T-helper 2 cell treated with Interferon-gamma antibody and Interleukin-4, amounts not matched to agents 5 μg/mL and 100 μg/mL, for 36 hours (primary cell): ENCODE results near the gene ATP2B1.

Source experiments
- DNase-seq: peaks from one replicate; pipeline ENCODE4 v3.0.0; 2021; ENCODE audit warnings: low spot score
- H3K27ac Mint-ChIP-seq: one replicate; pipeline ENCODE4 v1.8.0; 2021; ENCODE audit warnings: mild to moderate bottlenecking, mixed read lengths
- H3K27me3 Mint-ChIP-seq: one replicate; pipeline ENCODE4 v1.8.0; 2021; ENCODE audit warnings: low read depth, mixed read lengths
- H3K36me3 Mint-ChIP-seq: one replicate; pipeline ENCODE4 v1.8.0; 2021; ENCODE audit warnings: low read depth, mixed read lengths
- H3K4me1 Mint-ChIP-seq: one replicate; pipeline ENCODE4 v1.8.0; 2021; ENCODE audit warnings: low read depth, mixed read lengths
- H3K4me3 Mint-ChIP-seq: one replicate; pipeline ENCODE4 v1.8.0; 2022; ENCODE audit warnings: mild to moderate bottlenecking, moderate library complexity, mixed read lengths
- H3K9me3 Mint-ChIP-seq: one replicate; pipeline ENCODE4 v1.8.0; 2021; ENCODE audit warnings: mixed read lengths

Gene ATP2B1

GRCh38 chr12:89671469-89671868, 37.2 kb downstream of the ATP2B1 start:
- Mint-ChIP-seq H3K4me1 (peaks cover 20% of the 10 kb centered on the region), H3K36me3 (no peaks in the 10 kb centered on the region), H3K9me3 (no peaks in the 10 kb centered on the region), H3K27me3 (no peaks in the 10 kb centered on the region), H3K4me3 (no peak overlapping the region), H3K27ac (no peak overlapping the region)
- no peak for DNase-seq

- H3K4me1 Mint-ChIP-seq: peaks cover 22% of the 10 kb centered on the region
- H3K27me3 Mint-ChIP-seq: no peaks in the 10 kb centered on the region
- H3K4me3 Mint-ChIP-seq: no peak overlapping the region
- no peak overlapping the region for H3K27ac Mint-ChIP-seq
- H3K9me3 Mint-ChIP-seq: no peaks in the 10 kb centered on the region
- no peaks in the 10 kb centered on the region for H3K36me3 Mint-ChIP-seq
- DNase-seq: no peak
These were observed 39.4 kb downstream of the ATP2B1 start for GRCh38 chr12:89669197-89669596.

- H3K4me1 Mint-ChIP-seq: peaks cover 19% of the 10 kb centered on the region
- no peaks in the 10 kb centered on the region for H3K9me3 Mint-ChIP-seq
- H3K4me3 Mint-ChIP-seq: no peak overlapping the region
- no peaks in the 10 kb centered on the region for H3K27me3 Mint-ChIP-seq
- no peaks in the 10 kb centered on the region for H3K36me3 Mint-ChIP-seq
- no peak overlapping the region for H3K27ac Mint-ChIP-seq
- no peak for DNase-seq
These were observed 43.1 kb downstream of the ATP2B1 start for GRCh38 chr12:89665556-89665955.

- H3K27me3 Mint-ChIP-seq: no peaks in the 10 kb centered on the region
- no peak for DNase-seq
- no peak overlapping the region for H3K27ac Mint-ChIP-seq
- no peak overlapping the region for H3K4me3 Mint-ChIP-seq
- no peaks in the 10 kb centered on the region for H3K36me3 Mint-ChIP-seq
- peaks cover 19% of the 10 kb centered on the region for H3K4me1 Mint-ChIP-seq
- no peaks in the 10 kb centered on the region for H3K9me3 Mint-ChIP-seq
These were observed 44.2 kb downstream of the ATP2B1 start for GRCh38 chr12:89664441-89664840.

DNA sequence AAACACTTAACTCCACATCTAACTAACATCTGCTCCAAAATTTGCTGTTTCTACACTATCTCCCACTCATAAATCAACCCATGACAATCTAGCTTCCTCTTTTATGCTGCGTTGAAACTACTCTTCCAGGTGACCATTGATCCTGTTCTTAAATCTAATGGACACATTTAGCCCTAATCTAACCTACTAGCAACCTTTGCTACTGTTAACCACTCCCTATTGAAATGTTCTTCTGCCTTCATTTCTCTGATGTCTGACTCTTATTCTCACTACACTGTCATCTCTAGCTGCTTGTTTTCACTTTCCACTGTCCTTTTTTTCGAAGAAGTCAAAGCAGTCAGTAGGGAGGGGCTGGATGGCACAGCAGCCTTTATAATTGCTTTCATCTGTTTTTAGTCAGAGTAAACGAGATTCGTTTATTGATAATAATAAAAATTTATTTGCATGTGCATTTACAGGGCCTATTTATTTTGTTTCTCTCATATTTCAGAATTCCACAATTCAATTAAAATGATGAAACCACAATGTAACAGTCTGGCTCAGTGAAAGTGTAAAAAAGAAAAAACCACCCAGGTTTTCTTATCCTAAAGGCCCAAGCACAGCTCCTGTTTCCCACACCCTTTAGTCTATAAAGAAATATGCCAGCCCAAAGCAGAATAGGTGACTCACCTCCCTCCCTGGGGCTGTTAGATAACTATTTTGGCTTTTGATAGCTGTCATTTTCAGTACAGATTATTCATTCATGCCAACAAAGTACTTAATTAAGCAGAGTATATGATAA, 44.9 kb downstream of the ATP2B1 start:
- Mint-ChIP-seq H3K27ac (peak overlapping the region; percentile 3), H3K4me1 (peaks cover 19% of the 10 kb centered on the region), H3K9me3 (no peaks in the 10 kb centered on the region), H3K27me3 (no peaks in the 10 kb centered on the region), H3K4me3 (peak overlapping the region; percentile 9), H3K36me3 (no peaks in the 10 kb centered on the region)
- no peak for DNase-seq

- Mint-ChIP-seq H3K27me3 (no peaks in the 10 kb centered on the region), H3K9me3 (no peaks in the 10 kb centered on the region), H3K36me3 (no peaks in the 10 kb centered on the region), H3K4me1 (peaks cover 19% of the 10 kb centered on the region), H3K27ac (no peak overlapping the region), H3K4me3 (no peak overlapping the region)
- no peak for DNase-seq
These were observed 46.0 kb downstream of the ATP2B1 start for GRCh38 chr12:89662623-89663022.

GRCh38 chr12:89661706-89662330, 46.8 kb downstream of the ATP2B1 start:
- no peaks in the 10 kb centered on the region for H3K36me3 Mint-ChIP-seq
- no peaks in the 10 kb centered on the region for H3K9me3 Mint-ChIP-seq
- no peak overlapping the region for H3K27ac Mint-ChIP-seq
- peaks cover 19% of the 10 kb centered on the region for H3K4me1 Mint-ChIP-seq
- H3K4me3 Mint-ChIP-seq: no peak overlapping the region
- H3K27me3 Mint-ChIP-seq: no peaks in the 10 kb centered on the region
- no peak for DNase-seq

GRCh38 chr12:89657739-89658138, 50.9 kb downstream of the ATP2B1 start:
- H3K27ac Mint-ChIP-seq: no peak overlapping the region
- H3K4me3 Mint-ChIP-seq: no peak overlapping the region
- H3K36me3 Mint-ChIP-seq: peaks cover 6% of the 10 kb centered on the region
- DNase-seq: no peak
- H3K4me1 Mint-ChIP-seq: peaks cover 9% of the 10 kb centered on the region
- H3K27me3 Mint-ChIP-seq: no peaks in the 10 kb centered on the region
- H3K9me3 Mint-ChIP-seq: no peaks in the 10 kb centered on the region

GRCh38 chr12:89657066-89657465, 51.6 kb downstream of the ATP2B1 start:
- Mint-ChIP-seq H3K9me3 (no peaks in the 10 kb centered on the region), H3K4me1 (peaks cover 7% of the 10 kb centered on the region), H3K4me3 (no peak overlapping the region), H3K36me3 (peaks cover 8% of the 10 kb centered on the region), H3K27me3 (no peaks in the 10 kb centered on the region), H3K27ac (no peak overlapping the region)
- DNase-seq: no peak

- Mint-ChIP-seq H3K4me3 (no peak overlapping the region), H3K36me3 (peaks cover 15% of the 10 kb centered on the region), H3K27ac (no peak overlapping the region), H3K4me1 (no peaks in the 10 kb centered on the region), H3K9me3 (no peaks in the 10 kb centered on the region), H3K27me3 (no peaks in the 10 kb centered on the region)
- DNase-seq: no peak
These were observed 52.8 kb downstream of the ATP2B1 start for GRCh38 chr12:89655841-89656240.

GRCh38 chr12:89651192-89651591, 57.4 kb downstream of the ATP2B1 start:
- peaks cover 24% of the 10 kb centered on the region for H3K36me3 Mint-ChIP-seq
- no peak for DNase-seq
- no peaks in the 10 kb centered on the region for H3K9me3 Mint-ChIP-seq
- no peaks in the 10 kb centered on the region for H3K4me1 Mint-ChIP-seq
- no peak overlapping the region for H3K27ac Mint-ChIP-seq
- no peak overlapping the region for H3K4me3 Mint-ChIP-seq
- no peaks in the 10 kb centered on the region for H3K27me3 Mint-ChIP-seq

GRCh38 chr12:89650239-89650638, 58.4 kb downstream of the ATP2B1 start:
- no peak for DNase-seq
- Mint-ChIP-seq H3K4me3 (no peak overlapping the region), H3K4me1 (no peaks in the 10 kb centered on the region), H3K36me3 (peaks cover 22% of the 10 kb centered on the region), H3K27me3 (no peaks in the 10 kb centered on the region), H3K9me3 (no peaks in the 10 kb centered on the region), H3K27ac (no peak overlapping the region)

DNA sequence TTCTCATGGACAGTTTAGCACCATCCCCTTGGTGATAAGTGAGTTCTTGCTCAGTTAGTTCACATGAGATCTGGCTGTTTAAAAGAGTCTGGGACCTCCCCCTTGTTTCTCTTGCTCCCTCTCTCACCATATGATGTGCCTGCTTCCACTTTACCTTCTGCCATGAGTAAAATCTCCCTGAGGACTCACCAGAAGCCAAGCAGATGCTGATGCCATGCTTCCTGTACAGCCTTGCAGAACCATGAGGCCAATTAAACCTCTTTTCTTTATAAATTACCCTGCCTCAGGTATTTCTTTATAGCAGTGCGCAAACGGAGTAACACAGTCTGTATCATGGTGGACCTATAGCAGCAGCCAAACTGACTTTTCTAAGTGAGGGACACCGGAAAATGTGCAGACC, 58.8 kb downstream of the ATP2B1 start:
- no peak overlapping the region for H3K27ac Mint-ChIP-seq
- no peak overlapping the region for H3K4me3 Mint-ChIP-seq
- peaks cover 20% of the 10 kb centered on the region for H3K36me3 Mint-ChIP-seq
- no peaks in the 10 kb centered on the region for H3K9me3 Mint-ChIP-seq
- H3K27me3 Mint-ChIP-seq: no peaks in the 10 kb centered on the region
- H3K4me1 Mint-ChIP-seq: no peaks in the 10 kb centered on the region
- DNase-seq: no peak

GRCh38 chr12:89649139-89649538, 59.5 kb downstream of the ATP2B1 start:
- Mint-ChIP-seq H3K4me1 (no peaks in the 10 kb centered on the region), H3K36me3 (peaks cover 20% of the 10 kb centered on the region)

More at GRCh38 chr12:89649139-89649538, 59.5 kb downstream of the ATP2B1 start:
- Mint-ChIP-seq H3K4me3 (no peak overlapping the region), H3K9me3 (no peaks in the 10 kb centered on the region), H3K27me3 (no peaks in the 10 kb centered on the region), H3K27ac (no peak overlapping the region)
- DNase-seq: no peak
